HG02943 (cell line): ENCODE data around the gene HAL.

Experiments
- ATAC-seq: cut with Tn5 transposase; IDR thresholded peaks from one replicate; pipeline ENCODE4 v1.9.1; 2021; ENCODE audit warnings: mild to moderate bottlenecking, low read depth, moderate library complexity; ENCODE audit not compliant: unreplicated experiment

HAL gene

GRCh38 chr12:96014943-96015599 is 18.9 kb upstream of the HAL start:
- ATAC-seq, result no peak

GRCh38 chr12:96007729-96008128 is 11.6 kb upstream of the HAL start:
- no peak for ATAC-seq

GRCh38 chr12:96006727-96007126 is 10.6 kb upstream of the HAL start:
- ATAC-seq, result no peak

- ATAC-seq, result no peak
Measured at GRCh38 chr12:96000858-96001257, 4.7 kb upstream of the HAL start.

GRCh38 chr12:95999484-95999883 is 3.3 kb upstream of the HAL start:
- ATAC-seq, result no peak

- ATAC-seq, result peak; percentile 86
Measured at GRCh38 chr12:95998611-95999286, 2.6 kb upstream of the HAL start.

GRCh38 chr12:95997911-95998510 is 1.9 kb upstream of the HAL start:
- ATAC-seq, result no peak

- no peak for ATAC-seq
Measured at GRCh38 chr12:95997276-95997675, 1.1 kb upstream of the HAL start.

- ATAC-seq, result no peak
Measured at GRCh38 chr12:95995238-95996031, 709 bp downstream of the HAL start.

- ATAC-seq, result no peak
Measured at GRCh38 chr12:95994476-95994875, 1.7 kb downstream of the HAL start.

- no peak for ATAC-seq
Measured at GRCh38 chr12:95993907-95994306, 2.2 kb downstream of the HAL start.

GRCh38 chr12:95990136-95990535 is 6.0 kb downstream of the HAL start:
- no peak for ATAC-seq

- no peak for ATAC-seq
Measured at GRCh38 chr12:95989504-95990123, 6.5 kb downstream of the HAL start.

- ATAC-seq, result no peak
Measured at GRCh38 chr12:95988506-95989275, 7.5 kb downstream of the HAL start.

- no peak for ATAC-seq
Measured at GRCh38 chr12:95986635-95987570, 9.2 kb downstream of the HAL start.

- no peak for ATAC-seq
Measured at GRCh38 chr12:95984682-95985081, 11.5 kb downstream of the HAL start.

GRCh38 chr12:95982602-95983001 is 13.5 kb downstream of the HAL start:
- no peak for ATAC-seq

- ATAC-seq, result no peak
Measured at GRCh38 chr12:95980437-95980836, 15.7 kb downstream of the HAL start.

GRCh38 chr12:95978774-95979173 is 17.4 kb downstream of the HAL start:
- ATAC-seq, result no peak
